Putamen (tissue), 1 donor: ENCODE measurements around the gene PCDHA1.

Source experiments
- DNase-seq: peaks from one replicate; pipeline ENCODE4 v3.0.0-alpha.2; 2016; ENCODE audit warnings: low spot score

PCDHA1 gene

GRCh38 chr5:140923601-140924000 is 137.7 kb downstream of the PCDHA1 start:
- DNase-seq = no peak

DNA sequence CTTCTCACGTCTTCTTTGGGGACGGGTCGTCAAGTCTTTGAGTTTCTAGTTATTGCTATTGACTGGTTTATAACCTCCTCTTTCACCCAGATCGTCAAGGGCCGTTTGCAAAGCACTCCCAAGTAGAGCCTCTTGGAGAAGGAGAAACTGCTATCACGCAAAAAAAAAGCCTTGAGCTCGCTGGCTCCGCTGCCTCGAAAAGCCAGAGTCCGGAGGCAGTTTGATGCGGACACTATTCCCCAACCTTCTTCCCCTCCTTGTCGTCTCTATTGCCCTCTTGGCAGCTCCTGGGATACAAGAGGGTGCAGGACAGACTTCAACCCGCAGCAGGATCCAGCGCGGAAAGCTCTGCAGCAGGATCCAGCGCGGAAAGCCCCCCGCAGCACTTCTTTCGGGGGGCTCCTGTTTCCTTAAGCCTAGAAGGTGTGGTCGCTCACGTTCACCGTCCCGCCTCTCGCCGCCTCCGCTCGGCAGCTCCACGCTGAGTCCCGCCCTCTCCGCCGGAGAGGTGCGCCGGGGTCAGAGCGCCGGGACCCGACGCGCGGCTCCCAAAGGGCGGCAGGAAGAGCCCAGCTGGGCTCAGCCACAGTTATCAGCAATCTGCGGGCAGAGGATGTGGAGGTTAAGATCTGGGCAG is 140.0 kb downstream of the PCDHA1 start, which contains the start of gene PCDHAC1:
PCDHAC1 (plus strand) TSS at position 494 of the 637 bp plus-strand sequence. CDS start 594 bp downstream, outside the sequence.
- DNase-seq = no peak

DNA sequence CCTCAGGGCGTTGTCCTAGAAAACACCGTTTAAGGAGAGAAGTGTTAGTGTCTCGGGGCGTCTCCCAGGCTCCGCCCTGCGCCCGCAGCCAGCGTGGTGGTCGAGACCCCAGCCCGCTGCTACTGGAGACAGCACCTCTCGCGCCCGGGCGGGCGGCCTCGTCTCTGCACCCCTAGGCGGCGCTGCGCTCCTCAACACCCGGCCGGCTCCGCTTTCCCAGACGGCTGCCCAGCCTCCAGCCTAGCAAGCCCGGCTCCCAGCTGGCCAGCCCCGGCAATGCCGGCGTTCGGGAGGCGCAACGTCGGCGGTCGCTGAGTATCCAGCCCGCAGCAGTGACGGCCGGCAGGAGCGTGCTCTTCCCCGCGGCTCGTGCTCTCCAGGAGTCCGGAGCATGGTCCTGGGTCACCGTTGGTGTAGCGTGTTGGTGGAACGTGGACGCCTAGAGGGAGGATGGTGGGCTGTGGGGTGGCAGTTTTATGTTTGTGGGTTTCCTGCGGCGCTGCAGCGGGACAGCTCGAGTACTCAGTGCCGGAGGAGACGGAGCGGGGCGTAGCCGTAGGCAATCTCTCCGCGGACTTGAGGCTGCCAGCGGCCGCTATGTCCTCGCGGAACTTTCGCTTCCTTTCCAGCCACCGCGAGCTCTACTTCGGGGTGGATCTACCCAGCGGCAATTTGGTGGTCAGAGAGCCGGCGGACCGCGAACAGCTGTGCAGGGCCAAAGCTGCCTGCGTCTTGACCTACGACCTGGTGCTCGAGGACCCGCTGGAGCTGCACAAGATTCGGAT is 140.7 kb downstream of the PCDHA1 start:
- peak; percentile 69 for DNase-seq

GRCh38 chr5:140927228-140927573 is 141.3 kb downstream of the PCDHA1 start:
- no peak for DNase-seq

DNA sequence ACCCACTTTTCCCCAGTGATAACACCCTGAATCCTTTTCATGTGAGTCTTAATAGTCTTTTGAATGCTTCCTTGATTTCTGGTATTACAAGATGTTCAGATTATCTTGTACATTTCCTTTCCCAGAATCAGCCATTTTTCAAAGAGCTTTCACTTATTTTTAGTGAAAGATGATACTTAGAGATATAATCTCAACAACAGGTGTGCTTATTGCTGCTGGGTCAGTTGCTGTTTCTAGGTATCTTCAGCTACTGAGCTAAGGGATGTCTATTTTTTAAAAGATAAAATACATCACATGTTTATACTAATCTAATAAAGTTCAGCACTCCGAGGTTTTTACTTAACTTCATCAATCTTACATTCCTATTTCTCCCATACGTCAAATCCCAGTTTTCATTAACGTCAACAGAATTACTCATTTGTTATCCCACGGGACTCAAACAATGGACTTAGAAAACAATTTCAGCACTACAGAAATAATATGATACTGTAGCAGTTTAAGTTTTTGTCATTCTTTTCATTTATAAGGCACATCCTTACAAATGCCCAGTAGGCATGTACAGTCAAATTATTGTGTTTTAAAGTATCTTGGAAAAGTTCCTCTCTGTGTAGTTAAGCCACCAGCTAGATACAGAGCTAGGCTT is 149.1 kb downstream of the PCDHA1 start:
- no peak for DNase-seq

- no peak for DNase-seq
Measured at GRCh38 chr5:140946578-140946977, 160.6 kb downstream of the PCDHA1 start.

DNA sequence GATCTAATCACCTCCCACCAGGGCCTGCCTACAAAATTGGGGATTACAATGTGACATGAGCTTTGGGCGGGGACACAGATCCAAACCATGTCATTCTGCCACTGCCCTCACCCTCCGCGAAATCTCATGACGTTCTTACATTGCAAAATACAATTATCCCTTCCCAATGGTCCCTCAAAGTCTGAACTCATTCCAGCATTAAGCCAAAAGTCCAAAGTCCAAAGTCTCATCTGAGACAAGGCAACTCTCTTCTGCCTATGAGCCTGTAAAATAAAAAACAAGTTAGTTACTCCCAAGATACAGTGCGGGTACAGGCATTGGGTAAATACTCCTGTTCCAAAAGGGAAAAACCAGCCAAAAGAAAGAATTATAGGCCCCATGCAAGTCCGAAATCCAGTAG is 165.7 kb downstream of the PCDHA1 start:
- no peak for DNase-seq

GRCh38 chr5:140953234-140953633 is 167.3 kb downstream of the PCDHA1 start:
- DNase-seq = no peak

DNA sequence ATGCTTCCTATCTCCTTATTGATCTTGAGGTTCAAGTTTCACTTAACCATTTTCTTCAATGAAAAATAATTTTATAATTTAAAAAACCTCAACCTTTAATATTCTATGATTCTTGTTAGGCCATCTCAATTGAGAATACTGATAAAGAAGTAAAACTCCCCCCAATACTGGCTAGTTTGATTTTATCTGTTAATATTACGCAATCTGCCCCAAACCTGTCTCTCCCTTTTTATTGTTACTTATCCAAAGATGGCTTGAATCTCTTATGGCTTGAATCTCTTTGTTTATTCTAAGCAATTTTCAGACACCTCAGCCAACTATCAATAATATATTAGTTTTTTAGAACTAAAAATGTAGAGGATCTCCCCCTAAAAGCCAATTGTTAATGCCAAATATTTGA is 176.2 kb downstream of the PCDHA1 start:
- DNase-seq = no peak

GRCh38 chr5:140964356-140964755 is 178.4 kb downstream of the PCDHA1 start:
- no peak for DNase-seq

DNA sequence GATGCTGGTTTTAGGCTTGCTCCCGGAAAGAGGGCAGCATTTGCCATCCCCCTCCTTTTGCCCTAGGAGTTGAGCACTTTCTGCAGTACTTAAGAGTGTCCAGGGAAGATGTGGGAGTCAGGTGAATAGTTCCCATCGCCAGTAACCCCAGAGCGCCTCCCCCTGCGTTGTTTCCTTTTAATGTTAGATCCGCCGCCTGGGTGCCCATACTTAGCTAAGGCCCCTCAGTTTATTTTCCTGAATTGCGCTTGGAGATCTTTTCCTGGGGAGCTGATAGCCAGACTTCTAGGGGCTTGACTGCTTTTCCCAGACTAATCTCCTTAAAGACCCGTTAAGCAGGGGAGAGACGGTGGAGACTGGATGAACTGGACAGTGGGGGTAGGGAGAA is 180.0 kb downstream of the PCDHA1 start:
- no peak for DNase-seq

DNA sequence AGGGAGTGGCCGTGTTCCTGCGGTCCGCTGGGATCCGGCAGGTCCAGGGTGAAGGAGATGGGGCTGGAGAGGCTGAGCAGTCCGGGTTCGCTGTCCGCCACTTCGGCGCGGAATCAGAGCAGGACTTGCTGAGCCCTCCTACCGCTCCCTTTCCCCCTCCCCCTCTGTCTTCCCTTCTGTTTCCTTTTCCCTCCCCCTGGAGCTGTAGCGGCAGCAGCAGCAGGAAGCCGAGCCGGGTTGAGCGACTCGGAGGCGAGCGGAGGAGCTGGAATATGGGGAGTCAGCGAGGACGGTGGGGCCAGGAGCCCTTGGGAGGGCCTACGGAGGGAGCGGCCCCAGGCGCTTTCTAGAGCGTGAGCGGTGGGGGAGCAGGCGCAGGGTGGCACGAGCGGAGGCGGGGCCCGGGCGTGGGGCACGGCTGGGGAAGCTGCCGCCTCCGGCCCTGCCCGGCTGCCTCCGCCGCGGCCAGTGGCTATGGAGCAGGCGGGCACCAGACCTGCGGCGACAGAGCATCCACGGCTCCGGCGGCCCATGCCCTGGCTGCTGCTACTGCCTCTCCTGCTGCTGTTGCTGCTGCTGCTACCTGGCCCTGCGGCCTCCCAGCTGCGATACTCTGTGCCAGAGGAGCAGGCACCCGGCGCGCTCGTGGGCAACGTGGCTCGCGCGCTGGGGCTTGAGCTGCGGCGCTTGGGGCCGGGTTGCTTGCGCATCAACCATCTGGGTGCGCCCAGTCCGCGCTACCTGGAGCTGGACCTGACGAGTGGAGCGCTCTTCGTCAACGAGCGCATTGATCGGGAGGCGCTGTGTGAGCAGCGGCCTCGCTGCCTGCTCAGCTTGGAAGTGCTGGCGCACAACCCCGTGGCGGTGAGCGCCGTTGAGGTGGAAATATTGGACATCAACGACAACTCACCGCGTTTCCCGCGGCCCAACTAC is 180.6 kb downstream of the PCDHA1 start, which contains the start of gene PCDHAC2:
PCDHAC2 (plus strand) TSS at position 184 of the 933 bp plus-strand sequence; CDS start at position 475, 291 bp downstream.
- peak; percentile 82 for DNase-seq

DNA sequence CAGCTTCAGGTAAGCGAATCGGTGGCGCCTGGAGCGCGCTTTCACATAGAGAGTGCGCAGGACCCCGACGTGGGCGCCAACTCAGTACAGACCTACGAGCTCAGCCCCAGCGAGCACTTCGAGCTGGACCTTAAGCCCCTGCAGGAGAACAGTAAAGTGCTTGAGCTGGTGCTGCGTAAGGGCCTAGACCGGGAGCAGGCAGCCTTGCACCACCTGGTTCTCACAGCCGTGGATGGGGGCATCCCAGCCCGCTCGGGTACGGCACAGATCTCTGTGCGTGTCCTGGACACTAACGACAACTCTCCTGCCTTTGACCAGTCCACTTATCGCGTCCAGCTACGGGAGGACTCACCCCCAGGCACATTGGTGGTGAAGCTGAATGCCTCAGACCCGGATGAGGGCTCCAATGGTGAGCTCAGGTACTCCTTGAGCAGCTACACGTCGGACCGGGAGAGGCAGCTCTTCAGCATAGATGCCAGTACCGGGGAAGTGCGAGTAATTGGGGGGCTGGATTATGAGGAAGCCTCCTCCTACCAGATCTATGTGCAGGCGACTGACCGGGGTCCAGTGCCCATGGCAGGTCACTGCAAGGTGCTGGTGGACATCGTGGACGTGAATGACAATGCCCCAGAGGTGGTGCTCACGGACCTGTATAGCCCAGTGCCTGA is 181.4 kb downstream of the PCDHA1 start:
- no peak for DNase-seq

DNA sequence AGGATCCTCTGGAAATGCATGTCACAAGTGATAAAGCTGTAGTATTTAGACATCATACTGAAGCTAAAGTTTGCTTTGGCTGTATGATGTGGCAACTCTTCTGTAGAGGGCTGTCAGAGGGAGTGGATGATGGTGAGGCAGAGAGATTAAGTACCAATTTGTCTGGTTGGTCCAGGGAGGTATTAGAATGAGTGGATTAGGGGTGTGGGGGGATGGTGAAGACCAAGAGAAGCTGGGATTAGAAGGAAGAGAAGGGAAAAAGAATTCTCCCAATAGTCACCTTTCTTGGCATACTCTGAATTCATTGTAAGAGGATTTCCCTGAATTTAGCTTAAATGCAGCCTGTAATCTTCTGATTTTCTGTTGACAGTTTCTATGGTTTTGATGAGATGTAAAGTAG is 183.9 kb downstream of the PCDHA1 start:
- no peak for DNase-seq

DNA sequence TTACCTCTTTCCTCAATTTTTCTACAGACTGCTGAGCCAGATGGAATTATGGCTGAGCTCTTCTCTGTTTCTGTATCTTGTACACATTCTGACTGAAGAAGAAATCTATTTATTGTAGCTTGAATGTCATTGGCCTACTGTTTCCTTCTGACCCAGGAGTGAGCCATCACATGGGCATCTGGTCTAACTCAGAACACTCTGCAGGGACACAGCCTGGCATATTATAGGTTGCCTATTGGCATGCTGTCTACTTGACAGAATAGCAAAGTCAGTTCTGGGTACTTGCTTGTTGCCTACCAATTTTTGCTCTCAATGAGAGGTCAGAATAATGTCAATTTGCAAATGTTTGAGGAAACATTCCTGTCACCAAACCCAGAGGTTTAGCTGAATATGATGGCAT is 187.6 kb downstream of the PCDHA1 start:
- no peak for DNase-seq

DNA sequence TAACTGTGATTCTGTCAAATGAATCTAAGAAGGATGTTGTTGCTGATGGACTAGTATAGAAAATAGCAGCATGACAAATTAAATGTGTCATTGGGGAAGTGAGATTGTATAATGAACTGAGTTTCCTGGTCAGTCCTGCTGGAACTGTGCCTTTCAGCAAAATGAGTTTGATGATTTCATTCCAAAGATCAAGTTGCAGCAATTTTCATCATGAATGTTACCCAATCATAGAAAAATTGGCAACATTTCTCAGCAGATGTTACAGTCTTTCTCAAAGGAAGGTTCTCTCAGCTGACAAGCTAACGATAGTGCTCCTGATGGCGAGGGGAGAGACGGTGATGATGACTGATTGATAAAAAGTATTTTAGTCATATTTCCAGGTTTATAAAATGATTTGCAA is 191.1 kb downstream of the PCDHA1 start:
- no peak for DNase-seq

DNA sequence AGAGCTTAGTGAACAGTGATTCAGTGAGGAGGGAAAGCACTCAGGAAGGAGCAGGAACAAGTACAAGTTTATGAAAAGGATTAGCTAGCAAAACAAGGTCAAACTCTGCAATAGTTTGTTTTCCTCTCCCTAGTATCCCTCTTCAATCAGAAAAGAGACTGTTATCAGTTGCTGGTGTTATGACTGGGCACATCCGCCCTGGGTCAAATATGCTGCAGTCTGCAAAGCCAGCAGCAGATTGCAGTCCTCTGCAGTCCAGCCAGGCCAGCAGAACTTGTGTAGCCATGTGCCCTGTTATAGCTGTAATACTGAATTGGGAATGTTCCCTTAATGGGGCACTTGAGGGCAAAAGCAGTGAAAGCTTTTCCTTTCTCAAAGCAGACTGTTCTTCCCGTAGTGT is 192.3 kb downstream of the PCDHA1 start:
- no peak for DNase-seq

GRCh38 chr5:140978983-140979382 is 193.0 kb downstream of the PCDHA1 start:
- DNase-seq = no peak

GRCh38 chr5:140982083-140982716 is 196.3 kb downstream of the PCDHA1 start:
- DNase-seq = no peak

- no peak for DNase-seq
Measured at GRCh38 chr5:140986117-140986521, 200.2 kb downstream of the PCDHA1 start.

- DNase-seq = peak; percentile 24
Measured at GRCh38 chr5:140988100-140988499, 202.2 kb downstream of the PCDHA1 start.
